ENCODE data around the gene FRMD4A.

DNA sequence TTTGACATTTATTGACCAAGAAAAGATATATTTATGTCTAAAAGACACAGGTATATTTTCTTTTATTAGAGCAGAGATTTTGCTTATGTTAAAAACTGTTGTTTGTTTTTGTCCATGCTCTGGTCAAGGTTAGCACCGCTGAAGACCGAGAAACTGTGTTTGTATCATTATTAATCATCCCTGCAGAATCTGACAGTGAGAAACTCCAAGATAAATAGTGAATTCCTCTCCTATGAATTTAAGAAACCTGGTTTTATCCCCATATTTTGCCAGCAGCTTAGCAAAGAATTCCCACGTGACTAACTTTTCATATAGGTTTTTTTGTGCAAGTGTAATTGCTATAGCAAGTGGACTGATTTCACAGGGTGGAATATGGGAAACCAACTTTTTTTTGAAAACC lies 77.6 kb downstream of the FRMD4A start:
- TF ChIP-seq, protein P1, sequence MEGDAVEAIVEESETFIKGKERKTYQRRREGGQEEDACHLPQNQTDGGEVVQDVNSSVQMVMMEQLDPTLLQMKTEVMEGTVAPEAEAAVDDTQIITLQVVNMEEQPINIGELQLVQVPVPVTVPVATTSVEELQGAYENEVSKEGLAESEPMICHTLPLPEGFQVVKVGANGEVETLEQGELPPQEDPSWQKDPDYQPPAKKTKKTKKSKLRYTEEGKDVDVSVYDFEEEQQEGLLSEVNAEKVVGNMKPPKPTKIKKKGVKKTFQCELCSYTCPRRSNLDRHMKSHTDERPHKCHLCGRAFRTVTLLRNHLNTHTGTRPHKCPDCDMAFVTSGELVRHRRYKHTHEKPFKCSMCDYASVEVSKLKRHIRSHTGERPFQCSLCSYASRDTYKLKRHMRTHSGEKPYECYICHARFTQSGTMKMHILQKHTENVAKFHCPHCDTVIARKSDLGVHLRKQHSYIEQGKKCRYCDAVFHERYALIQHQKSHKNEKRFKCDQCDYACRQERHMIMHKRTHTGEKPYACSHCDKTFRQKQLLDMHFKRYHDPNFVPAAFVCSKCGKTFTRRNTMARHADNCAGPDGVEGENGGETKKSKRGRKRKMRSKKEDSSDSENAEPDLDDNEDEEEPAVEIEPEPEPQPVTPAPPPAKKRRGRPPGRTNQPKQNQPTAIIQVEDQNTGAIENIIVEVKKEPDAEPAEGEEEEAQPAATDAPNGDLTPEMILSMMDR (IDR thresholded peaks at IDR 0.05) = no peak
- no peak for TF ChIP-seq FOXJ3 (CRISPR knock-in tag; IDR thresholded peaks at IDR 0.05)
- TF ChIP-seq YY1 (IDR thresholded peaks at IDR 0.05; ENCODE audit: low read depth) = no peak
- TF ChIP-seq POLR2AphosphoS5 (IDR thresholded peaks at IDR 0.05; ENCODE audit: low read depth, low read length) = no peak
- no peak for TF ChIP-seq TAF1 (IDR thresholded peaks at IDR 0.05; ENCODE audit: borderline replicate concordance, low read depth, low read length)
